HepG2 (cell line): ENCODE results near the gene PSMG1. TPM values are rescaled to one million over a fixed set of nuclear protein-coding genes. Genes with fewer than 3 reads are reported as not detected.

Source experiments
- ATAC-seq: fragments of 200-7000 bp; cut with Tn5 transposase; 3 replicates; pipeline ENCODE4 v1.9.1; 2020; ENCODE audit warnings: mild to moderate bottlenecking, moderate library complexity
- BruUV-seq: library from RNA; stranded (reverse); fragments of 400-500 nt; replicated peaks from 2 replicates; lab custom pipeline; 2021; lab: Mats Ljungman, UMichigan
- CTCF ChIA-PET: fragments of 300-600 bp; formaldehyde crosslinking; extraction: SDS; loops from one replicate; lab custom pipeline; 2021; ENCODE audit warnings: low total read pairs, inconsistent platforms, low intra/inter-chr PET ratio; lab: Yijun Ruan, JAX
- POLR2A ChIA-PET: fragments of 350-600 bp; sonication (Branson Sonifier 250); formaldehyde crosslinking; loops from one replicate; lab custom pipeline; 2020; ENCODE audit warnings: antibody characterized with exemption, inconsistent platforms; lab: Yijun Ruan, JAX
- DNase-seq: peaks from one replicate; pipeline ENCODE4 v3.0.0-alpha.2; 2015; ENCODE audit warnings: low spot score
- FAIRE-seq: peaks from 3 replicates; lab custom pipeline; 2011; peaks lifted over from hg19 to GRCh38; lab: Jason Lieb, UNC
- H2AFZ ChIP-seq: one replicate; pipeline ENCODE4 v1.6.1; 2011; ENCODE audit warnings: low read length, inconsistent platforms
- H3K27ac ChIP-seq: fragments of 300-600 bp; 3 replicates; pipeline ENCODE4 v1.8.0; 2011; ENCODE audit warnings: mixed run types, mild to moderate bottlenecking, mixed read lengths, low read length, inconsistent platforms; ENCODE audit not compliant: insufficient read depth; ENCODE audit errors: extremely low read length
- H3K27me3 ChIP-seq, 2 experiments: fragments of 200-600 bp in 1 of 2; 2 replicates in 1 of 2; 3 replicates in 1 of 2; pipeline versions ENCODE4 v1.6.0 to v1.8.0; 2011; ENCODE audit warnings: low read length in 2 of 2, mild to moderate bottlenecking in 2 of 2, moderate library complexity in 2 of 2, inconsistent platforms in 1 of 2; ENCODE audit not compliant: insufficient read depth in 2 of 2, control insufficient read depth in 1 of 2
- H3K36me3 ChIP-seq, 2 experiments: fragments of 200-600 bp in 1 of 2; replicated peaks in 1 of 2; 2 replicates in 1 of 2; 3 replicates in 1 of 2; pipeline versions ENCODE4 v1.5.1 to v1.8.0; 2011; ENCODE audit warnings: low read length in 2 of 2, inconsistent platforms in 1 of 2; ENCODE audit not compliant: insufficient read depth in 2 of 2, control insufficient read depth in 1 of 2
- H3K4me1 ChIP-seq: 2 replicates; pipeline ENCODE4 v1.5.1; 2012; ENCODE audit warnings: low read length, inconsistent platforms; ENCODE audit not compliant: insufficient read depth
- H3K4me2 ChIP-seq: 2 replicates; pipeline ENCODE4 v1.6.0; 2011; ENCODE audit warnings: low read depth, low read length, inconsistent platforms
- H3K4me3 ChIP-seq, 3 experiments: fragments of 200-600 bp in 1 of 3; sonication (generic), shearing (Covaris generic) in 1 of 3; replicated peaks in 1 of 3; 2 replicates each; pipeline ENCODE4 v1.5.1; 2011 to 2016; ENCODE audit warnings: low read length in 3 of 3, inconsistent platforms in 2 of 3, low read depth in 2 of 3, mild to moderate bottlenecking in 2 of 3, control low read depth in 1 of 3, mixed read lengths in 1 of 3; ENCODE audit not compliant: insufficient read depth in 1 of 3
- H3K79me2 ChIP-seq: one replicate; pipeline ENCODE4 v1.6.1; 2011; ENCODE audit warnings: low read length, inconsistent platforms; ENCODE audit not compliant: insufficient read depth
- H3K9ac ChIP-seq: 2 replicates; pipeline ENCODE4 v1.6.0; 2011; ENCODE audit warnings: mild to moderate bottlenecking, low read depth, low read length, inconsistent platforms; ENCODE audit not compliant: insufficient read depth
- H3K9me3 ChIP-seq: 2 replicates; pipeline ENCODE4 v1.5.1; 2012; ENCODE audit warnings: mild to moderate bottlenecking, low read length
- H4K20me1 ChIP-seq: 2 replicates; pipeline ENCODE4 v1.6.0; 2011; ENCODE audit warnings: inconsistent platforms, mild to moderate bottlenecking, low read length, moderate library complexity; ENCODE audit not compliant: insufficient read depth
- ELF1 ChIP-seq: sonication (generic); formaldehyde crosslinking; IDR thresholded peaks from 2 replicates; pipeline ENCODE4 v1.4.0; 2020; ENCODE audit warnings: missing genetic modification reagents
- FUBP1 ChIP-seq: sonication (generic); formaldehyde crosslinking; IDR thresholded peaks from 2 replicates; pipeline ENCODE4 v1.5.1; 2020; ENCODE audit warnings: missing genetic modification reagents, mild to moderate bottlenecking, borderline replicate concordance
- GMEB1 ChIP-seq: sonication (generic); formaldehyde crosslinking; IDR thresholded peaks from 2 replicates; pipeline ENCODE4 v1.5.1; 2020; ENCODE audit warnings: missing genetic modification reagents, mild to moderate bottlenecking, borderline replicate concordance
- HNF4A ChIP-seq: sonication (generic); formaldehyde crosslinking; IDR thresholded peaks from 2 replicates; pipeline ENCODE4 v1.4.0; 2020; ENCODE audit warnings: missing genetic modification reagents
- MLX ChIP-seq: IDR thresholded peaks from 2 replicates; pipeline ENCODE4 v1.6.1; 2016
- RNF2 ChIP-seq: fragments of 450-650 bp; conservative IDR thresholded peaks from 2 replicates; pipeline ENCODE4 v1.6.1; 2016; ENCODE audit warnings: low read depth
- THAP7 ChIP-seq: sonication (generic); formaldehyde crosslinking; IDR thresholded peaks from 2 replicates; pipeline ENCODE4 v1.8.1; 2023; ENCODE audit warnings: mild to moderate bottlenecking, missing genetic modification reagents
- ZMAT5 ChIP-seq: sonication (generic); formaldehyde crosslinking; IDR thresholded peaks from 2 replicates; pipeline ENCODE4 v1.5.0; 2020; ENCODE audit warnings: mild to moderate bottlenecking, low read depth, missing genetic modification reagents, borderline replicate concordance
- ZNF564 ChIP-seq: sonication (generic); formaldehyde crosslinking; IDR thresholded peaks from 2 replicates; pipeline ENCODE4 v1.8.1; 2023; ENCODE audit warnings: mild to moderate bottlenecking, missing genetic modification reagents
- ZNF616 ChIP-seq: sonication (generic); formaldehyde crosslinking; IDR thresholded peaks from 2 replicates; pipeline ENCODE4 v1.5.0; 2020; ENCODE audit warnings: low read depth, mild to moderate bottlenecking, missing genetic modification reagents
- ZNF737 ChIP-seq: sonication (generic); formaldehyde crosslinking; IDR thresholded peaks from 2 replicates; pipeline ENCODE4 v1.5.0; 2020; ENCODE audit warnings: missing genetic modification reagents, mild to moderate bottlenecking, borderline replicate concordance
- WGBS: methylation state at CpG from one replicate; pipeline ENCODE4 v1.1.6; 2017; ENCODE audit warnings: low lambda C conversion rate; 5-methylcytosine and 5-hydroxymethylcytosine counted together
- in situ Hi-C: cut with HindIII; loops from 2 replicates; pipeline ENCODE4 v1.10.0; 2017; ENCODE audit warnings: low pct_unique_long_range_greater_than_20kb; ENCODE audit not compliant: extremely low pct_ligation_motif_present
- intact Hi-C: fragments of 100-400 bp; cut with micrococcal nuclease; formaldehyde crosslinking; loops from one replicate; pipeline ENCODE4 v1.10.0; 2022; ENCODE audit not compliant: unreplicated experiment
- polyA plus RNA-seq, 8 experiments: library from polyadenylated mRNA; depleted of rRNA in 3 of 8; stranded (reverse) in 7 of 8; unstranded in 1 of 8; fragments of >200 nt; fragmentation: Illumina TruSeq in 4 of 8; extraction: Trizol in 4 of 8; gene quantifications; 2 replicates each; pipeline versions ENCODE4 v1.2.1 to v1.2.3, GENCODE V29; 2011 to 2016; ENCODE audit warnings: low read depth in 4 of 8, missing spikeins in 1 of 8, mixed read lengths in 1 of 8; ENCODE audit not compliant: insufficient read depth in 1 of 8
- total RNA-seq, 5 experiments: library from RNA; depleted of rRNA; stranded (reverse); fragments of >200 nt; fragmentation: Illumina TruSeq; extraction: Trizol; gene quantifications; 2 replicates each; pipeline ENCODE4 v1.2.3, GENCODE V29; 2016; ENCODE audit warnings: low read depth in 1 of 5

Gene PSMG1
- total and polyA plus RNA-seq, 2 of the 13 experiments (the other 11 are each of a cell fraction or from before 2014, with no cell fraction given), result 63.6 to 173 TPM

- FAIRE-seq, result no peak
- H3K27me3 ChIP-seq, result no peaks in the 10 kb centered on the region
- H3K27ac ChIP-seq, result no peak overlapping the region
- no peaks in the 10 kb centered on the region for H4K20me1 ChIP-seq
- H3K9ac ChIP-seq, result no peak overlapping the region
- ATAC-seq, result no peak
- in situ Hi-C loops (no loop called here), intact Hi-C loops (no loop called here)
- BruUV-seq, result no TSS peak
- no peak overlapping the region for H3K4me2 ChIP-seq
- H2AFZ ChIP-seq, result no peak overlapping the region
- ChIA-PET CTCF (no interaction called here), POLR2A (no interaction called here)
- DNase-seq, result no peak
- over 99% methylated on average over 3 of the region's 3 CpGs for WGBS
- peaks cover 3 to 65% of the 10 kb centered on the region in 2 experiments for H3K36me3 ChIP-seq
- no peaks in the 10 kb centered on the region for H3K4me1 ChIP-seq
- TF ChIP-seq FUBP1 (CRISPR knock-in tag) (no peak), ELF1 (CRISPR knock-in tag) (no peak), ZNF616 (no peak), MLX (CRISPR knock-in tag) (no peak), THAP7 (CRISPR knock-in tag) (no peak), HNF4A (CRISPR knock-in tag) (no peak), RNF2 (no peak), ZNF564 (no peak), ZNF737 (CRISPR knock-in tag) (no peak), ZMAT5 (CRISPR knock-in tag) (no peak), GMEB1 (CRISPR knock-in tag) (no peak)
- no peaks in the 10 kb centered on the region for H3K79me2 ChIP-seq
- H3K4me3 ChIP-seq, result no peak overlapping the region
- H3K9me3 ChIP-seq, result no peaks in the 10 kb centered on the region
Measured at GRCh38 chr21:39224930-39225329, 41.7 kb upstream of the PSMG1 start.
